HG03558 (cell line): Measurements from ENCODE around the gene HSD11B1L.

ENCODE experiments used
- ATAC-seq: cut with Tn5 transposase; IDR thresholded peaks from one replicate; pipeline ENCODE4 v1.9.1; 2021; ENCODE audit warnings: moderate number of reproducible peaks; ENCODE audit not compliant: unreplicated experiment; ENCODE audit errors: extremely low read depth

HSD11B1L gene

DNA sequence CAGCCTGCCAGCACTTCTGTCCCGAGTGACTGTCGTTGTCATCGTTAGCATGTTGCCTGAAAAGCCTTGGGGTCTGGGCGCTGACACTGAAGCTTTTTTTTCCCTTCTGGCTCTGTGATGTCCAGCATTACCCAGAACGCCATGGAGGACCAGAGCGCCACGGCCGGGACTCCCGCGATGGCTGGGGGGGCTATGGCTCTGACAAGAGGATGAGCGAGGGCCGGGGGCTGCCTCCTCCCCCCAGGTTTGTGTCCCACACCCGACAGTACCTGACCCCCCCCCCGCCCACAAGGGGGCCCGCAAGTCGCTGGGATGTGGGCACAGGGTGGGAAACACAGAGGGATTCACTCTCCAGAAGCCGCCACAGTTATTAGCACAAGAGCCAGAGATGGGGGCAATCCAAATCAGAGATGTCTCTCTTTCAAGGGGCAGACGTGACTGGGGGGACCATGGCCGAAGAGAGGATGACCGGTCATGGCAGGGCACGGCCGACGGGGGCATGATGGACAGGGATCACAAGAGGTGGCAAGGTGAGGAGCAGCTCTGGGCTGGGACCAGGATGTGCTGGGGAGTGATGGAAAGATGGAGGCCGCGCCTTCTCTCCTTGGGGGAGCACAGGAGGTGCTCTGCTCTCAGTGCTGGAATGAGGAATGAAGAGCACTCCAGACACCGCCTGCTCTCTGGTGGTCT is 13.8 kb upstream of the HSD11B1L start:
- no peak for ATAC-seq

DNA sequence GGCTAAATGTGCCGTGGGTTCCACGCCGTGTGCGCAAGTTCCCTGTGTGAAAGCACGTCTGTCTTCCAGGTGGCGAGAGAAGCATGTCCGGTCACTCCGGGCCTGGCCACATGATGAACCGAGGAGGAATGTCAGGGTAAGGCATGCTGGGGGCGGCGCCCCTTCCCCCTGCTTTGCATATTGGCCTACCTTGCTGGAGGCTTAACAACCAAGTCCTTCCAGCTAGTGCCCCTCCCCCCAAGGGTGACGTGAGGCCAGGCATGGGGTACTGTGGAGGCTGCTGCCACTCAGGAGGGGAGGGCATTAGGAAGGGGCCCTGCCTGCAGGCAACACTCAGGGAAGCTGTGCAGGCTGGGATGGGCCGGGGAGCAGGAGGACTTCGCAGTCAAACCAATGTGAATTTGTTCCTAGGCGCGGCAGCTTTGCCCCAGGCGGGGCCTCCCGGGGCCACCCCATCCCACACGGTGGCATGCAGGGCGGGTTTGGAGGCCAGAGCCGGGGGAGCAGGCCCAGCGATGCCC is 13.0 kb upstream of the HSD11B1L start:
- ATAC-seq = no peak

DNA sequence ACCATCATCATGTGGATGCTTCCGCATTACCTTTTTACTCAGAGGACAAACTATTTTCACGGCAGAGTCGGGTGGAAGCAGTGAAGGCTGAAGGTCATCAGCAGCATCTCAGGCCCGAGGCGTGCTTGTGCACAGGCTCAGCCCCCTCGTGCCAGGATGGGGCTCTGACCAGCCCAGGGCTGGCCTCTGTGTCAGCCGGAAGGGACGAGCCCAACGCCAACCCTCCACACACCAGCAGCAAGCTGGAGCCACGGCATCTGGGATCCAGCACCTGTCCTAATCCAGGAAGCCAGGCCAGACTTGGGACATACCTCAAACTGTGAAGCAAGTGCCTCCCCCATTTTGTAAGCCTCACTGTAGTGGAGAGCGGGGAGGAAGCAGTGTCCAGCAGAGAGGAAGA is 11.6 kb upstream of the HSD11B1L start:
- no peak for ATAC-seq

DNA sequence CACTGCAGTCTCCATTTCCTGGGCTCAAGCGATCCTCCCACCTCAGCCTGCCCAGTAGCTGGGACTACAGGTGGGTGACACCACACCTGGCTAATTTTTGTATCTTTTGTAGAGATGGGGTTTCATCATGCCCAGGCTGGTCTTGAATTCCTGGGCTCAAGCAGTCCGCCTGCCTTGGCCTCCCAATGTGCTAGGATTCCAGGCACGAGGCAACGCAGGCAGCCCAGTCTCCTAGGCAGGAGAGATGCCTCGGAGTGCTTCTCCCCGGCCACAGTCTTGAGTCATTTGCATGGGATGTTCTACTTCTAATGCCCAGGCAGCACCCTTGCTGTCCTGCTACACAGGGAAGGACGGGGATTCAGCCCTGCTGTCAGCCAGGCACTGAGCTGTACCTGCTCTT is 9.2 kb upstream of the HSD11B1L start:
- ATAC-seq = no peak

DNA sequence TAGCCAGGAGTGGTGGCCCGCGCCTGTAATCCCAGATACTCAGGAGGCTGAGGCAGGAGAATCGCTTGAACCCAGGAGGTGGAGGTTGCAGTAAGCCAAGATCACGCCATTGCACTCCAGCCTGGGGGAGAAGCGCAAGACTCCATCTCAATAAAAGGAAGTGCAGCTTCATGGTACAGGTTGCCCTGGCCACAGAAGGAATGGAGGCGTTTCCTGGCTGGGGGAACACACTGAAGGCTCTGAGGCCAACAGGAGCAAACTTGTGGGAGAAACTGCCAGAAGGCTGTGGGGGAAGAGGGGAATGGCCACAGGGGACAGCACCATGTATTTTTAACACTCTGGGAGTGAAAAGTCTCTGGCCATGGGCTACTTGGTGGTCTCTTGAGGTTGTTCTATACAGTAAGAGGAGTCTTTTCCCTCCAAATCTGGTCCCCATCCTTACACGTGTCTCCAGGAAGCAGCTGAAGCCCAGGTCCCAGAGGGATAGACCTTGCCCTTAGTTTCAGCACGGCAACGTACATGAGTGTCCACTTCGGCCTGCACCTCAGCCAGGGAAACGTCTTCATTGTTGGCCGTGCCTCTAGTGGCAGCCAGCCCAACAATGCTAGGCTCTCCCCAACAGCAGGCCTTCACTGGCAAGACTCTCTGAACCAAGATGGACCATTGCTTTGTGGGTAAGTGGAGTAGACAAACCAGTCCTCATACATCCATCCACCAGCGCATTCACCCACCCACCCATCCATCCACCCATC is 7.9 kb upstream of the HSD11B1L start:
- ATAC-seq = no peak

DNA sequence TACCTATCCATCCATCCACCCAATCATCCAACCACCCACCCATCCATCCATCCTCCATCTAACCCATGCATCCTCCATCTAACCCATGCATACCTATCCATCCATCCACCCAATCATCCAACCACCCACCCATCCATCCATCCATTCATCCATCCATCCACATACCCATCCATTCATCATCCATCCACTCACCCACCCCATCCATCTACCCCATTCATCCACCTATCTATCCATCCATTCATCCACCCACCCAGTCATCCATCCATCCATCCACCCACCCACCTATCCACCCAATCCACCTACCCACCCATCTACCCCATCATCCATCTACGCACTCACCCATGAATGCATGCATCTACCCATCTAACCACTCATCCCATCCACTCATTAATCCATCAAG is 7.1 kb upstream of the HSD11B1L start:
- ATAC-seq = no peak

DNA sequence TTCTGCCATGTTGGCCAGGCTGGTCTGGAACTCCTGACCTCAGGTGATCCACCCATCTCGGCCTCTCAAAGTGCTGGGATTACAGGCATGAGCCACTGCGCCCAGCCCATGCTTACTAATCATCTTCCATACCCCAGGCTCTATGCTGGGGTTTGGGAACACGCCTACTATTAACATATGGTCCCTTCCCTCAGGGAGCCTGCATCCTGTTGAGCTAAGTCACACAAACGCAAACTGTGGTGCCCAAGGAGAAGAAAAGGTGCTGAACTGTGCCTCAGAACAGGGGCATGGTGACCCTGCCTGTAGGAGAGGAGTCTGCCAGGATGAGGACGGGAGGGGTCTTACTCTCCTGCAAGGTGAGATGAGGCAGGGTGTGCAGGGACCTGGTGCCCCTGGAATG is 6.1 kb upstream of the HSD11B1L start:
- ATAC-seq = no peak

DNA sequence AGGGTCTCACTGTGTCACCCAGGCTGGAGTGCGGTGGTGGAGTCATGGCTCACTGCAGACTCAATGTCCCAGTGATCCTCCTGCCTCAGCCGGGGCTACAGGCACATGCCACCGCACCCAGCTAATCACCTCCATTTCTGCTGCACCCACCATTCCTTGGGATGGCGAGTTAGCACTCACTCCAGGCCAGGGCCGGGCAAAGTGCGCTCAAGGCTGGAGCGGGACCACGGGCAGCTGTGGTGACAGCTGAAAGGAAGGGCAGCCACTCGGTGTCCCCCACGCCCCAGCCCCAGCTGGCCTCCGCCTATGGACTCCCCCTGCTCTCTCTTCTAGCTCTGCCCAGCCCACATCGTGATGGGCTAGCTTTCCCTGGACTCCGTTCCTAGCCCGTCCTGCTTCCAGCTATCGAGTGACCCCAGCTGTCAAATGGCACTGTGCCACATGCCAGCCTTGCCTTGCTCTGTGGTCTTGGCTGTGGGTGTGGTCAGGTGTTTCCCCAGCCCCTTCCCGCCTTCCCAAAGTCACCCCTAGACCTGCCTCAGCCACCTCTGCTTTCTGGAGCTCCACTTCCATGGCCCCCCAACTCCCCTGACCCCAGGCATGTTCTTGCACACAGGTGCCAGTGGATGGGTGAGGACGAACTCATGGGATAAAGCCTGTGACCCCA is 4.6 kb upstream of the HSD11B1L start:
- no peak for ATAC-seq

DNA sequence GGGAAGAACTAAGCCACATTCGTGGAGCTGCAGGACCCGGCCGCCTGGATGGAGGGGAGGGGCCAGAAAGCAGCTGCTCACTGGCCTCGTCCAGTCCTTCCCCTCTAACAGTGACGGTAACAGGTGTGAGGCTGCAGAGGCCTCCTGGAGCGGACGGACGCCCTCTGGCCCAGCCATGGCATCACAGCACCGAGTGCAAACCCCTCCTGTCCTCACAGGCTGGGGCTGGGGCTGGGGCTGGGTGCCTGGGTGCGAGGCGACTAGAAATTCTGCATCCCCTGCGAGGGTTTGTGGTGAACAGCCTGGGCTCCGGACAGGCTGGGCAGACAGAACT is 4.1 kb upstream of the HSD11B1L start:
- ATAC-seq = no peak

DNA sequence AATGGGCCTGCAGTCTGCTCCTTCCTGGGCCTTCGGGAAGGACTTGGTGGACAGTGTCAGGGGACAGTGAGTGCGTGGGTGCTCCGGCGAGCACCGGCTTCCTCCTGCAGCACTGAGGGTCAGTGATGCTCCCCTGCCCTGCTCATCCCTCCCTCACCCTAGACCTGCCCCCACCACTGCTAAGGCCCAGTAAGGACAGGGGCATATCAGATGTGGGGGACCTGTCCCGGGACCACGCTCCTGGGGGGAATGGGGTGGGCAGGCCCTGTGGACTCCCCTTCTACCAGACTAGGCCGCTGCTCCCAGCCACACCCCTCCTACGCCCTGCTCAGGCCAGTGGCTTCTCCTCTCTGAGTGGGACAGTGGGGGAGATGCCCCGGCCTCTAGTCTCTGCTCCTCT is 3.7 kb upstream of the HSD11B1L start:
- ATAC-seq = no peak

DNA sequence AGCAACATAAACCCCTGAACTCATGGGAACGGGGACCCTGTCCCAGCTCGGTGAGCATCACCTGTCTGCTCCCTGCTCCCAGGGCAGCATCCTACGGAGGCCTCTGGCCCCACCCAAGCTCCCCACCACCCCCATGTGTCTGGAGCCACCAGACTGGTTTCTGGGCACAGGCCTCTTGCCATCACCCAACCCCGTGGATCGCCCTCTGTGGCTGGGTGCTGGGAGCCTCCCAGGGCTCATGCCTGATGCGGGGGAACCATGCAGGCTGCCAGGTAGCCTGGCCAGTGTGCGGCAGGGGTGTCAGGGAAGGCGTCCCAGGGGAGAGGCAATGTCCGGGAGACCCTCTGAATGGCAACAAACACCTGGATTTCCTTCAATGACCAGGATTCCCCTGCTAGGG is 3.2 kb upstream of the HSD11B1L start:
- ATAC-seq = no peak

DNA sequence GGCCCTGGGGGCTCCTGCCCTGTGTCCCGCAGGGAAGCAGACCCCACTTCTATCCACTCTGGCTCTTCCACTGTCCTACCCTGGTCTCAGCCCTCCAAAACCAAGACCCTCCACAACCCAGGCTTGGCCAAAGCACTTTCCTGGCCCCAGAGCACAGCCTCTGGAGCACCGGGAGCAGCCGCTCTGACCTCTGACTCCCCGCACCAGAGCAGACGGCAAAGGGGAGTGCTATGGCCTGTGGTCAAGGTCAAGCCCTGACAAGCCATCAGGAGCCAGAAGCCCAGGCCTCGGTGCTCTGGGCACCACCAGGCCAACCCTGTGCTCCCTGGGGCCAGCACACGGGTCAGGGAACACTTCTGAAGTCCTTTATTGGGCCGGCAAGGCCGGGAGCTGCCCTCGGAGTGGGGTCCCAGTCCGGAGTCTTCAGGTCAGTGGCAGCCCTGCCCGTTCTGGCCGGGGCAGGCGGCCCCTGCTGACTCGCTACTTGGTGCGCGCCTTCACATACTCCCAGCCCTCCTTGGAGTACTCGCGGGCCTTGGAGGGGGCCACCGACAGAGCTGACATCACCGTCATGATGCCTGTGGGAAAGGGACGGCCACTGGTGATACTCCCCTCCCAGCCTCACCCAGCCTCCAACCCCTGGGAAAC is 2.6 kb upstream of the HSD11B1L start:
- ATAC-seq = no peak

DNA sequence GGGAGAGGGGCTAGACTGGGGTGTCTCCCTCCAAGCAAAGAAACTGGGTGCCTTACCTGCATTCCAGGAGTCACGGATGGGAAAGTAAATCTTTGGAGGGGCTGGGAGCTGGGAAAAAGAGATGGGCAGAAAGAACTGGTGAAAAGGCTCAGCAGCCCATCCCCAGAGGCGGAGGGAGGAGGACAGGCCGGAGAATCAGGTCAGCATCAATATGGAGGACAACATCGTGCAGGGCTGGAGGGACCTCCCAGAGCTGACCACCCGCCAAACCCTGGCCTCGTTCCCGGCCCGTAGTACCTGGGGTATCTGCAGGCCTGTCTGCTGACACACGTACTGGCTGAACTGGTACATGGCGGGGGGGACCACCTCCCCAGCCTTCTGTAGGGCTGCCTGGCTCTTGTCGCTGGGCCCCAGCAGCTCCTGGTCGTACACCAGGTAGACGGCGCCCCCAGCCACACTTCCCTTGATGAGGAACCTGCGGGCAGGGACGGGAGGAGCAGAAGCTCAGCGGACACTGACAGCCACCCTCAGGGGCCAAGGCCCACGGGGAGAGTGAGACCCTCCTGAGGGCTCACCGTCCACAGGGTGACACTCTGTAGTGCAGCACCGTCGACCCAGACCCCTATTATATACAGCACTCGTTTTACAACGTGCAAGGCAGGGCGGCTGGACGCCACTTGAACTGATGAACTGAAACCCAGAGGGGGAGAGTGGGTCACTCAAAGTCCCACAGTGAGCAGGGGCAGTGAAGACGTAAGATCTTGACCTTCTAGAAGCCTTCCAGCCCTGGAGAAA is 1.3 kb upstream of the HSD11B1L start:
- no peak for ATAC-seq

DNA sequence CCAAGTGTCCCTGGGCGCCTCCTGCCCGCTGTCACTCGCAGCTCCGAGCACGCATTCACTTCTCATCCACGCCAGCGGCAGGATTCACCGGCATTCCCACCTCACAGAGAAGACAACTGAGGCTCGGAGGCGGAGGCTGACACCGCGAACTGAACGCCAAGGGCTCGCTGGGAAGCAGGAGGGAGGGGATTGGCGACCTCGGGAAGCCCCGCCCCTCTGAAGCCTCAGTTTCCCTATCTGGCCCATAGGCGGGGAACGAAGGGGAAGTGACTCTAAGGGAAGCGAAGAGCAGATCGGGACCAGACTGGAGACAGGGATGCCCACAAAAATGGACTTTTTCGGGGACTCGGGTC is 767 bp upstream of the HSD11B1L start:
- no peak for ATAC-seq

DNA sequence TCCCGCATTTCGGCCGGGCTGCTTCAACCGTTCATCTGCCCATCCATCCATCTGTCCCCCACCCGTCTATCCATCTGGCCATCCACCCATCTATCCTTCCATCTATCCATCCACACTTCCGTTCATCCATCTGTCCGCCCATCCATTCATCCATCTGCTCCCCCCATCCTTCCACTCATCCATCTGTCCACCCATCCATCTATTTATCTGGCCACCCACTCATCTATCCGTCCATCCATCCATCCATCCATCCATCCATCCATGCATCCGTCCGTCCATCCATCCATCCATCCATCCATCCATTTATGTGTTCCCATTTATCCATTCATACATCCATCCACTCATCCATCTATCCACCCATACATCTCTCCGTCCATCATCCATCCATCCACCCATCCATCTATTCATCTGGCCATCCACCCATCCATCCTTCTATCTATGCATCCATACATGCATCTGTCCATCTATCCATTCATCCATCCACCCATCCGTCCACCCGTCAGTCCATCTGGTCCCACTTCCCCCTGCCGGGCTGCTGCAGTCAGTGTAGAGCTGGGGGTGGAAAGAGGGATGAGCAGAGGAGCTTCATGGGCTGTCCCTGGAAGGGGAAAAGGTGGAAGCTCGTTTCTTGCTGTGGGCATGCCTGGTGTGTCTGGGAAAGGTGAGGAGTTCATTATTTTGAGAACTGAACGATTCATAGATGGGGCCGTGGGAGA is 722 bp downstream of the HSD11B1L start:
- ATAC-seq = no peak

DNA sequence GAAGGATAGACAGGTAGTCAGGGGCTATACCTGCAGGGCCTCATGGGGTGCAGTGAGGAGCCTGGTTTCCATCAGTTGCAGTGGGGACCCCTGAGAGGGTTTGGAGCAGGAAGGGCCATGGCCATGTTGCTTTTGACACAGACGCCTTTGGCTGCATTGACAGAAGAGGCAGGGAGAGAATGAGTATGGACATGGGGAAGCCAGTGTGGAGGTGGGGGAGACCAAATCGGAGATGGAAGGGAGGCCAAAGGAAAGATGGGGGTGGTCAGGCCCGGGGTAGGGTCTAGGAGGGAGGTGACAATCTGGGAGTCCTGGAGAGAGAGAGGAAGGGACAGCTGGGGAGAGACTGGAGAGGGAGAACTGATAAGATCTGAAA is 1.3 kb downstream of the HSD11B1L start:
- no peak for ATAC-seq

DNA sequence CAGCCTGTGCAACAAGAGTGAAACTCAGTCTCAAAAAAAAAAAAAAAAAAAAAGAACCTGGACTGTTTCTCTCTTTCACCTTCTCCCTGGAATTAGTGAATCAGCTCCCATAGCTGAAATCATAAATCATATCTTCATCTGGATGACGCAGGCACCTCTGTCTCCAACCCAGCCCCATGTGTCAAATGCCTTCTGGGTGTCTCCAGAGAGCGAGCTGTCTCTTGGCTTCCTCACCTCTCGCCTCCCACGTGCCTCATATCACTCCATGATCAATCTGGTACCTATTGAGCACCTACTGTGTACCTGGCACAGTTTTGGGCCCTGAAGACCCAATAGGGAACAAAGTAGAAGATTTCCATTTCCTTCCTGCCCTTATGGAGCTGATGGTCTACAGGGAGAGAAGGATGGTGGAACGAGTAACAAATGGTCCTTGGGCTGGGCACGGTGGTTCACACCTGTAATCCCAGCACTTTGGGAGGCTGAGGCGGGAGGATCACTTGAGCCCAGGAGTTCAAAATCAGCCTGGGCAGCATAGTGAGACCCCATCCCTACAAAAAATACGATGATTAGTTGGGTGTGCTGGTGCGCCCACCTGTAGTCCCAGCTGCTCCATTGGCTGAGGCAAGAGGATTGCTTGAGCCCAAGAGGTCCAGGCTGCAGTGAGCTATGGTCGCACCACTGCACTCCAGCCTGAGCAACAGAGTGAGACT is 2.5 kb downstream of the HSD11B1L start:
- no peak for ATAC-seq

DNA sequence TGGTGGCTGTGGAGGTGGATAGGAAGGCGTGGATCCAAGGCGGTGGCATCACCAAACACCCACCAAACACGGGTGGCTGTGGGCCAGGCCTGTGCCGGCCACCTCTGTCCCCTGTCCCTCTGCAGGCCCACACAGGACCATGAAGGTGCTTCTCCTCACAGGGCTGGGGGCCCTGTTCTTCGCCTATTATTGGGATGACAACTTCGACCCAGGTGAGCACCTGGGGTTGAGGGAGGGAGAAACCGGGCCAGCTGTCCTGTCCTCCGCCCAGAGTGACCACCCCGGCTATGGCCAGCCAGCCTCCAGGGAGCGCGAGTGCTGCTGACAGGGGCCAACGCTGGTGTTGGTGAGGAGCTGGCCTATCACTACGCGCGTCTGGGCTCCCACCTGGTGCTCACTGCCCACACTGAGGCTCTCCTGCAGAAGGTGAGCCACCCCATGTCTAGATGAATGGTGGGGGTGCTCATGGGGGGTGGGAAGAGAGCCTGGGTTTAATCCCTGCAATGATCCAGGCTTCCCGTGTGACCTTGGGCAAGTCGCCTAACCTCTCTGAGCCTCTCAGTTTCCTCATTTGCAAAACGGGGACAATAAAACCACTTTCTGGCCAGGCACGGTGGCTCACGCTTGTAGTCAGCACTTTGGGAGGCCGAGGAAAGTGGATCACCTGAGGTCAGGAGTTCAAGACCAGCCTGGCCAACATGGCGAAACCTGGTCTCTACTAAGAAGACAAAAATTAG is 4.0 kb downstream of the HSD11B1L start:
- ATAC-seq = no peak

DNA sequence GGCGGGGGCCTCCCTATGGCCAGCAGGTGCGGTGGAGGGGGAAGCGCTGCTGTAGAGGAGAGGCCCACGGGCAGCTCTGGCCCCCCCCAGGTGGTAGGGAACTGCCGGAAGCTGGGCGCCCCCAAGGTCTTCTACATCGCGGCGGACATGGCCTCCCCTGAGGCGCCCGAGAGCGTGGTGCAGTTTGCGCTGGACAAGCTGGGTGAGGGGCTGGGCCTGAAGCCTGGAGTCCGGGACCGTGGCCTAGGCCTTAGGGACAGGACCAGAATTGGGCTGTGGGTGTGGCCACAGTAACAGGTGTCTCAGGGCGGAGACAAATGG is 5.5 kb downstream of the HSD11B1L start:
- no peak for ATAC-seq
